Stimulated activated effector memory CD8-positive, alpha-beta T cell treated with anti-CD3 and anti-CD28 coated beads, Interleukin-12 subunit alpha, Interleukin-12 subunit beta, amount 100 ng/mL, for 72 hours (primary cell): ENCODE measurements around the gene PLXNC1.

ENCODE experiments used
- ATAC-seq: fragments of 150-1000 bp; cut with Tn5 transposase; 2 replicates; pipeline ENCODE4 v1.10.0; 2021
- DNase-seq, 2 donors: peaks; one replicate each; pipeline ENCODE4 v3.0.0; 2021 to 2022; ENCODE audit warnings: low spot score in 2 of 2
- H3K27ac Mint-ChIP-seq: one replicate; pipeline ENCODE4 v1.8.0; 2022; ENCODE audit warnings: mild to moderate bottlenecking, mixed read lengths
- H3K36me3 Mint-ChIP-seq: one replicate; pipeline ENCODE4 v1.8.0; 2022; ENCODE audit warnings: mild to moderate bottlenecking, mixed read lengths
- H3K4me1 Mint-ChIP-seq: one replicate; pipeline ENCODE4 v1.8.0; 2022; ENCODE audit warnings: mixed read lengths
- H3K4me3 Mint-ChIP-seq: one replicate; pipeline ENCODE4 v1.8.0; 2022; ENCODE audit warnings: mild to moderate bottlenecking, mixed read lengths
- H3K9me3 Mint-ChIP-seq: one replicate; pipeline ENCODE4 v1.8.0; 2022; ENCODE audit warnings: mixed read lengths

Gene PLXNC1

GRCh38 chr12:94178054-94178453 is 29.7 kb downstream of the PLXNC1 start:
- no peak overlapping the region for H3K27ac Mint-ChIP-seq
- no peak overlapping the region for H3K4me3 Mint-ChIP-seq
- H3K9me3 Mint-ChIP-seq = peaks cover 10% of the 10 kb centered on the region
- peaks cover 49% of the 10 kb centered on the region for H3K4me1 Mint-ChIP-seq
- no peak for DNase-seq
- ATAC-seq = no peak
- peaks cover 8% of the 10 kb centered on the region for H3K36me3 Mint-ChIP-seq

GRCh38 chr12:94178882-94179281 is 30.5 kb downstream of the PLXNC1 start:
- no peak for ATAC-seq
- peaks cover 45% of the 10 kb centered on the region for H3K4me1 Mint-ChIP-seq
- H3K4me3 Mint-ChIP-seq = no peak overlapping the region
- no peak overlapping the region for H3K27ac Mint-ChIP-seq
- no peak for DNase-seq
- peaks cover 8% of the 10 kb centered on the region for H3K36me3 Mint-ChIP-seq
- H3K9me3 Mint-ChIP-seq = peaks cover 10% of the 10 kb centered on the region

DNA sequence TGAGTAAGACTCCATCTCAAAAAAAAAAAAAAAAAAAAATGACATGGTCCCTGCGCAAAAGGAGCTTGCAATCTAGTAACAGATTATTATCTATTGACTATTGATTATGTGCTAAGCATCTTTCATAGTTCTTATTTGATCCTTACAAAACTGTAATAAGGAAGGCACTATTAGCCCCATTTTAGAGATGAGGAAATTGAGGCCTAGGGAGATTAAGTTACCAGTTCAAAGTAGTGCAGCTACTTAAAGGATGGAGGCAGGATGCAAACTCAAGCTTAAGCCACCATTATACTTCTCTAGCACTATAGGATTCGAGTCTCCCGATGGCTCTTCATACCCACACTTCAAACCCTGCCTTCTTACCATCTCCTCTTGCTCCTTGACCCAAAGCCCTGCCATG is 31.3 kb downstream of the PLXNC1 start:
- ATAC-seq = no peak
- peaks cover 8% of the 10 kb centered on the region for H3K36me3 Mint-ChIP-seq
- peak overlapping the region; percentile 1 for H3K27ac Mint-ChIP-seq

GRCh38 chr12:94180558-94181296 is 32.4 kb downstream of the PLXNC1 start:
- peaks cover 10% of the 10 kb centered on the region for H3K9me3 Mint-ChIP-seq
- no peak overlapping the region for H3K4me3 Mint-ChIP-seq
- ATAC-seq (peak; percentile 98), DNase-seq (peak in 1 of 2 donors; percentile 56)
- peaks cover 27% of the 10 kb centered on the region for H3K4me1 Mint-ChIP-seq
- H3K36me3 Mint-ChIP-seq = peaks cover 8% of the 10 kb centered on the region
- H3K27ac Mint-ChIP-seq = peak overlapping the region; percentile 70

More for the DNA sequence above, 31.3 kb downstream of the PLXNC1 start:
- no peak overlapping the region for H3K4me3 Mint-ChIP-seq
- no peak for DNase-seq
- H3K9me3 Mint-ChIP-seq = peaks cover 10% of the 10 kb centered on the region
- peaks cover 37% of the 10 kb centered on the region for H3K4me1 Mint-ChIP-seq

GRCh38 chr12:94182986-94183707 is 34.8 kb downstream of the PLXNC1 start:
- Mint-ChIP-seq H3K4me3 (no peak overlapping the region), H3K4me1 (peaks cover 14% of the 10 kb centered on the region), H3K27ac (no peak overlapping the region), H3K9me3 (peaks cover 3% of the 10 kb centered on the region), H3K36me3 (peaks cover 8% of the 10 kb centered on the region)
- DNase-seq = no peak
- ATAC-seq = no peak

- Mint-ChIP-seq H3K4me3 (no peak overlapping the region), H3K27ac (no peak overlapping the region), H3K9me3 (no peaks in the 10 kb centered on the region), H3K4me1 (peaks cover 14% of the 10 kb centered on the region), H3K36me3 (peaks cover 8% of the 10 kb centered on the region)
- ATAC-seq (no peak), DNase-seq (no peak)
These were observed 35.5 kb downstream of the PLXNC1 start for GRCh38 chr12:94183708-94184379.

DNA sequence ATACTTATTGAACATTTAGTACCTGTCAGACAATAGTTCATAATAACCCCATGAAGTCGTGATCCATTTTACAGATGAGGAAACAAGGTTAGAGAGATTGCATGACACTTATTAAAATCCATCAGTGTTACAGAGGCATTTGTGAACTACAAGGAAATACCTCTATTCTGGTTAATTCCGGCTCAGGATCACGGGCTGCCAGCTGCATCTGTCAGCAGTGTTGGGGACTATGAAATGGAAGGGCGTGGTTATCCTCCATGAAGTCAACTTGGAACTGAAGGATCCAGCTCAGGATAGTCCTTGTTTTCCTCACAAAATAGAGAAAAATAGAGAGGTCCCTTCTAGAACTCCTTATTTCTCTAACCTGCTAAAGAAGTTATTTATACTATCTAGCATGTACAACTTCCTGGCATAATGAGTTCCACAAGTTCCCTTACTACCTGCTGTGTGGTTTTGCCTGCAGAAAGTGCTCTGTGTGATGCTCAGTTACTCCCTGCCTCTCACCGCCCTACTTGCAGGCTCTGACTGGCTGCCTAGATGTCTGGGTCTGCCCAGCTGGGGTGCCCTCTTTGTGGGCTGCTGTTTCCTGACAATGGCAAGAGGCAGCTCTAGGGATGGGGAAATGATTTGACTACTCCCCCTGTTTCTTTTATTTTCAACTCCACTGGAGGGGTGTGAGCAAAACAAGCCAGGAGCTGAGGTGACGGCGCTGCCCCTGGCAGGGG is 36.8 kb downstream of the PLXNC1 start:
- H3K4me3 Mint-ChIP-seq = no peak overlapping the region
- DNase-seq = no peak
- no peak for ATAC-seq
- H3K36me3 Mint-ChIP-seq = peaks cover 8% of the 10 kb centered on the region
- no peaks in the 10 kb centered on the region for H3K9me3 Mint-ChIP-seq
- H3K27ac Mint-ChIP-seq = no peak overlapping the region
- peaks cover 10% of the 10 kb centered on the region for H3K4me1 Mint-ChIP-seq

DNA sequence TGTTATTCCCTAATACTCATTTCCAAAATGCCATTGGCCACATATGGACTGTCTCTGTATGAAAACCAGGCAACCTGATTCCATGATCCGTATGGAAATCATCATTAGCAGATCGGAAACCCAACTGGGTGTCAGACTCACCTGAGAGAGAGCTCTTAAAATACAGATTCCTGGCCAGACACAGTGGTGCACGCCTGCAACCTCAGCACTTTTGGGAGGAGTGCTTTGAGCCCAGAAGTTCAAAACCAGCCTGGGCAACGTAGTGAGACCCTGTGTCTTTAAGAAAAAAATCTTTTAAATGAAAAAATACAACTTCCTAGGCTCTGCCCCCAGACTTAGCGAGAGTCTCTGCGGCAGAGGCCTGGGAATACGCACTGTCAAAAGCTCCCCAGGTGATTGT is 37.4 kb downstream of the PLXNC1 start:
- peaks cover 4% of the 10 kb centered on the region for H3K36me3 Mint-ChIP-seq
- ATAC-seq = no peak
- H3K4me1 Mint-ChIP-seq = peaks cover 8% of the 10 kb centered on the region
- peaks cover 3% of the 10 kb centered on the region for H3K9me3 Mint-ChIP-seq
- DNase-seq = no peak
- no peak overlapping the region for H3K4me3 Mint-ChIP-seq
- no peak overlapping the region for H3K27ac Mint-ChIP-seq

- Mint-ChIP-seq H3K4me1 (peaks cover 8% of the 10 kb centered on the region), H3K27ac (no peak overlapping the region), H3K36me3 (no peaks in the 10 kb centered on the region), H3K9me3 (peaks cover 5% of the 10 kb centered on the region), H3K4me3 (no peak overlapping the region)
- DNase-seq (no peak), ATAC-seq (no peak)
These were observed 38.2 kb downstream of the PLXNC1 start for GRCh38 chr12:94186278-94187241.

- Mint-ChIP-seq H3K27ac (no peak overlapping the region), H3K4me1 (peaks cover 9% of the 10 kb centered on the region), H3K4me3 (no peak overlapping the region), H3K36me3 (no peaks in the 10 kb centered on the region), H3K9me3 (peaks cover 5% of the 10 kb centered on the region)
- DNase-seq (no peak), ATAC-seq (no peak)
These were observed 39.0 kb downstream of the PLXNC1 start for GRCh38 chr12:94187361-94187760.

GRCh38 chr12:94190623-94191022 is 42.2 kb downstream of the PLXNC1 start:
- Mint-ChIP-seq H3K36me3 (no peaks in the 10 kb centered on the region), H3K27ac (no peak overlapping the region), H3K4me1 (peaks cover 26% of the 10 kb centered on the region), H3K4me3 (no peak overlapping the region), H3K9me3 (peaks cover 5% of the 10 kb centered on the region)
- ATAC-seq (no peak), DNase-seq (no peak)

DNA sequence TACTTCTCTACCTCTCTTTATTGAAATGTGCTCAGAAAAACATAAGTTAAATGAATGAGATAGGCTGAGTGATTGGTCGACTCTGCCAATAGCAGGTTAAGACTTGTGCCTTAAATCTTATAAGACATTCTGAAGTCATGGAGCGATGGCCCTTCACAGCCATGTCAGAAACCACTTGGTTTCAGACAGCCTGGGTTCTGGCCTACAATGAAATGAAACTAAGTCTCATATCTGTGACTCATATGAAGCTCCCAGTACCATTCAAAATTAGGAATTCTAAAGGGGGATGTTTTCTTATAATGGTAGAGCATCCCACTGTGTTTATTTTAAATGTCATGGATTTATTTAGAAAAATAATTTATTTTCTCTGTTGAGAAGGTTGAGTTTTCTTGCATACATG is 42.6 kb downstream of the PLXNC1 start:
- DNase-seq (no peak), ATAC-seq (peak; percentile 37)
- Mint-ChIP-seq H3K4me1 (peaks cover 26% of the 10 kb centered on the region), H3K36me3 (no peaks in the 10 kb centered on the region), H3K4me3 (no peak overlapping the region), H3K27ac (no peak overlapping the region), H3K9me3 (peaks cover 5% of the 10 kb centered on the region)

- H3K4me1 Mint-ChIP-seq = peaks cover 26% of the 10 kb centered on the region
- no peak for DNase-seq
- H3K9me3 Mint-ChIP-seq = peaks cover 5% of the 10 kb centered on the region
- no peak overlapping the region for H3K4me3 Mint-ChIP-seq
- H3K27ac Mint-ChIP-seq = no peak overlapping the region
- no peak for ATAC-seq
- H3K36me3 Mint-ChIP-seq = no peaks in the 10 kb centered on the region
These were observed 43.4 kb downstream of the PLXNC1 start for GRCh38 chr12:94191811-94192210.

- no peak overlapping the region for H3K4me3 Mint-ChIP-seq
- peak overlapping the region; percentile 21 for H3K27ac Mint-ChIP-seq
- DNase-seq = no peak
- H3K4me1 Mint-ChIP-seq = peaks cover 26% of the 10 kb centered on the region
- no peak for ATAC-seq
- H3K9me3 Mint-ChIP-seq = peaks cover 5% of the 10 kb centered on the region
- H3K36me3 Mint-ChIP-seq = no peaks in the 10 kb centered on the region
These were observed 44.1 kb downstream of the PLXNC1 start for GRCh38 chr12:94192506-94192905.
